Measurements from ENCODE around the gene HMOX1. TPM values are rescaled to one million over a fixed set of nuclear protein-coding genes. Genes with fewer than 3 reads are reported as not detected.

HMOX1 gene
- total RNA-seq, 2 experiments from 2014 or later, result 0.22 TPM; not detected in 1

DNA sequence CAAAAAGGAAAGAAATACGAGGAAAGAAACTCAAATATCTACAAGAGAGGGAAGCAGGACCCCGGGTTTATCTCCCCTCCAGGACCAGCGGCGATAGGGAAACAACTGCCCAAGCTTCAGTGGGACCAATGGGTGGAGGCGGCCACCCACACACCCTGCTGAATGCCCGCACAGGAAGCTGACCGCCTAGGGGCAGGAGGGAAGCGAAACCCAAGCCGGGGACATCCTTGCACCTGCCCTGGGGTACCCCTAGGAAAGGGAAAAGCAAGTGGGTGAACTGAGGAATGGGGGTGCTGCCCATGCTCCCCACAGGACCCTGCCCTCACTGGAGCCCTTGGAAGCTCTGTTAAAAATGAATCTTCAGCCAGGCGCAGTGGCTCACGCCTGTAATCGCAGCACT lies 27.6 kb upstream of the HMOX1 start:
- no peak for DNase-seq
- intact Hi-C loops (cut with micrococcal nuclease), result loop anchor here (5.0 to 10.0 kb wide), 2 partner anchors 229 to 271 kb away; no protein-coding TSS in a partner anchor
- ChIA-PET POLR2A (interaction anchor here (0.7 to 1.4 kb wide), 3 partner anchors 17 to 46 kb away, joined by 3 to 5 read pairs (median 3); no protein-coding TSS in a partner anchor), CTCF (interaction anchor here (0.7 to 1.9 kb wide), 4 partner anchors 10 to 229 kb away, joined by 3 to 7 read pairs (median 4); no protein-coding TSS in a partner anchor)
- TF ChIP-seq, protein P1, sequence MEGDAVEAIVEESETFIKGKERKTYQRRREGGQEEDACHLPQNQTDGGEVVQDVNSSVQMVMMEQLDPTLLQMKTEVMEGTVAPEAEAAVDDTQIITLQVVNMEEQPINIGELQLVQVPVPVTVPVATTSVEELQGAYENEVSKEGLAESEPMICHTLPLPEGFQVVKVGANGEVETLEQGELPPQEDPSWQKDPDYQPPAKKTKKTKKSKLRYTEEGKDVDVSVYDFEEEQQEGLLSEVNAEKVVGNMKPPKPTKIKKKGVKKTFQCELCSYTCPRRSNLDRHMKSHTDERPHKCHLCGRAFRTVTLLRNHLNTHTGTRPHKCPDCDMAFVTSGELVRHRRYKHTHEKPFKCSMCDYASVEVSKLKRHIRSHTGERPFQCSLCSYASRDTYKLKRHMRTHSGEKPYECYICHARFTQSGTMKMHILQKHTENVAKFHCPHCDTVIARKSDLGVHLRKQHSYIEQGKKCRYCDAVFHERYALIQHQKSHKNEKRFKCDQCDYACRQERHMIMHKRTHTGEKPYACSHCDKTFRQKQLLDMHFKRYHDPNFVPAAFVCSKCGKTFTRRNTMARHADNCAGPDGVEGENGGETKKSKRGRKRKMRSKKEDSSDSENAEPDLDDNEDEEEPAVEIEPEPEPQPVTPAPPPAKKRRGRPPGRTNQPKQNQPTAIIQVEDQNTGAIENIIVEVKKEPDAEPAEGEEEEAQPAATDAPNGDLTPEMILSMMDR (IDR thresholded peaks at IDR 0.05), result no peak
- H3K27me3 Mint-ChIP-seq, result peaks cover 20% of the 10 kb centered on the region
- no peaks in the 10 kb centered on the region for H3K36me3 Mint-ChIP-seq (ENCODE audit: low read depth)
- no peaks in the 10 kb centered on the region for H3K9me3 Mint-ChIP-seq
- no peak overlapping the region for H3K4me3 Mint-ChIP-seq
- peaks cover 28% of the 10 kb centered on the region for H3K4me1 Mint-ChIP-seq (ENCODE audit: low read depth)
- no peak for ATAC-seq
- peak overlapping the region; percentile 87 for H3K27ac Mint-ChIP-seq

DNA sequence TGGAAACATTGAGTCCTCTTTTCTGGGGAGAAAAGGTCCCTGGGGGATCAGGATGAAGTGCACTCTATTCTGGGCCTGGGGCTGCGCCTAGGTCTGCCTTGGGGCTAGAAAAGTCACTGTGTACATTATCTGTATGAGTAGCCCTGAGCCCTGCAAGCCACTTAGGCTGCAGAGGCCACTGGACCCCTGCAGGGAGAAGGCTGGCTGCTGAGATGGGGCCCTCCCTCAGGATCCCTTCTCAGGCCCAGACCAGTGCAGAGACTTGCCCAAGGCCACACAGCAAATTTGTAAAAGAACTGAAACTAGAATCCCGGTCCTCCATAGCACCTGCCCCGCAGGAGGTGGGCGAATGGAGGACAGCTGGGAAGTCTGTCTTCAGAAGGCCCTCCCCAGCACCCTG lies 26.8 kb upstream of the HMOX1 start:
- intact Hi-C loops (cut with micrococcal nuclease), result loop anchor here (5.0 to 10.0 kb wide), 2 partner anchors 228 to 271 kb away; no protein-coding TSS in a partner anchor
- no peak for ATAC-seq
- CTCF ChIA-PET, result interaction anchor here (1.7 to 1.9 kb wide), 2 partner anchors 10 to 228 kb away, joined by 4 to 7 read pairs; no protein-coding TSS in a partner anchor
- DNase-seq, result no peak
- POLR2A ChIA-PET, result interaction anchor here (1.2 to 1.4 kb wide), 2 partner anchors 17 to 55 kb away, joined by 4 to 5 read pairs; no protein-coding TSS in a partner anchor
- Mint-ChIP-seq H3K27ac (no peak overlapping the region), H3K27me3 (peaks cover 20% of the 10 kb centered on the region), H3K4me3 (no peak overlapping the region), H3K36me3 (ENCODE audit: low read depth) (no peaks in the 10 kb centered on the region), H3K9me3 (no peaks in the 10 kb centered on the region), H3K4me1 (ENCODE audit: low read depth) (peaks cover 28% of the 10 kb centered on the region)
- TF ChIP-seq, protein P1 (IDR thresholded peaks at IDR 0.05), result no peak

DNA sequence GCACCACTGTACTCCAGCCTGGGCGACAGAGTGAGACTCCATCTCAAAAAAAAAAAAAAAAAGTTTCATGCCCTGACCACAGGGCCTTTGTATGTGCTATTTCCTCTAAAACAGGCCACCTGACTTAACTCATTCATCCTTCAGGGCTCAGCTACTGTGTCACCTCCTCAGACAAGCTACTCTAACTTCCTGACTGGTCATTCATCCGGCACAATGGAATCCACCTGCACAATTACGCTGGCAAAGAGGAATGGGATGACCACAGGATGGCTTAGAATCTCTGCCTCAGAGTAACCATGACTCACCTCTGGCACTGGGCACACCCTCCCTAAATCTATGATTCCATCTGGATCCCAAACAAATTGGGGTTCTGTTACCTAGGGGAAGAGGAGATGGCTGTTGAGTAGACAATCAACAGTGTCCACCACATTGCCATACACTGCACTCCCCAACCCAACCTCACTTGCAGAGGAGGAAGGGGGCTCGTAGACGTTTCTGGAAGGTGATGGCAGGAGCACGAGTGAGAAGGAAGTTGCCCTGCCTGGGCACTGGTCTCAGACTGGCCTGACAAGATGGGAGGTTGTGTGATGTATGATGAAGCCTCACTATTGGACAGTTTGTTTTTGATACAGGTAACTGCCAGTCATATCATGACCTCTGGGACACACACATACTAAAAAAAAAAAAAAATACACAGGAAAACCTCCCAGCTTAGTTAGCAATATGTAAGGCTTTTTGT lies 22.8 kb upstream of the HMOX1 start:
- Mint-ChIP-seq H3K4me1 (ENCODE audit: low read depth) (peaks cover 6% of the 10 kb centered on the region), H3K27me3 (peaks cover 13% of the 10 kb centered on the region), H3K4me3 (no peak overlapping the region), H3K9me3 (no peaks in the 10 kb centered on the region), H3K36me3 (ENCODE audit: low read depth) (no peaks in the 10 kb centered on the region), H3K27ac (no peak overlapping the region)
- DNase-seq (no peak), ATAC-seq (no peak)
- ChIA-PET CTCF (no interaction called here), POLR2A (no interaction called here)
- intact Hi-C loops (cut with micrococcal nuclease), result loop anchor here (10.0 kb wide), 1 partner anchor 267 kb away; no protein-coding TSS in a partner anchor
- TF ChIP-seq, protein P1 (IDR thresholded peaks at IDR 0.05), result no peak

DNA sequence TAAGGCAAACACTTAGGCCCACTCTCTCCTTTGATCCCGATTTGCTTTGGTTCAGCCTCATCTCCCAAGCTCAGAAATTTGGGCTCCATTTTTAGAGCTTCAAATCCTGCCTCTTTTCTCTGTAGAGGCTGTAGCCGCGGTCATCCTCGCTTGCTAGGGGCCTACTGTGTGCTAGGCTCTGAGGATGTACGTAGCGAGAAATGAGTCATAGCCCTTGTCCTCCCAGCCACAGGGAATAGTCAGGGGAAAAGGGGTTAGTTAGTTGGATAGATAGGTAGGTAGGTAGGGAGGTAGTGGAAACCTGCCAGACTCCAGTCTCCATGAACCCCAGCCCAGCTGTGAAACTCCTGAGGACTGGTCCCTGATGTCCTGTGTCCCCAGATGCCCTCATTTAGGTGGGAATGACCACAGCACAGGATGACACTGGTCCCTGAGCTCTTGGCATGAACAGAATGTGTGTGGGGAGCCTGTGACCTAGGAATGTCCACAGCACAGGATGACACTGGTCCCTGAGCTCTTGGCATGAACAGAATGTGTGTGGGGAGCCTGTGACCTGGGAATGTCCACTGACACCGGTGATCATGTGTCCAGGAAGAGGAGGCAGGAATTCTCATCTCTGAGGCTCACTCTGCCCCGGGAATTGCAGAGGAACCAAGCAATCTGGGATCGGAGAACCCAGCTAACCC lies 21.4 kb upstream of the HMOX1 start:
- H3K36me3 Mint-ChIP-seq (ENCODE audit: low read depth), result no peaks in the 10 kb centered on the region
- no peak overlapping the region for H3K4me3 Mint-ChIP-seq
- TF ChIP-seq, protein P1 (IDR thresholded peaks at IDR 0.05), result no peak
- intact Hi-C loops (cut with micrococcal nuclease), result loop anchor here (10.0 kb wide), 1 partner anchor 265 kb away; no protein-coding TSS in a partner anchor
- CTCF ChIA-PET, result interaction anchor here (1.1 to 1.4 kb wide), 2 partner anchors 9 to 224 kb away, joined by 3 to 6 read pairs; no protein-coding TSS in a partner anchor
- DNase-seq, result no peak
- H3K27me3 Mint-ChIP-seq, result peaks cover 13% of the 10 kb centered on the region
- no peak overlapping the region for H3K27ac Mint-ChIP-seq
- no peaks in the 10 kb centered on the region for H3K9me3 Mint-ChIP-seq
- H3K4me1 Mint-ChIP-seq (ENCODE audit: low read depth), result peaks cover 2% of the 10 kb centered on the region
- no peak for ATAC-seq
- POLR2A ChIA-PET, result interaction anchor here (0.6 to 1.2 kb wide), 3 partner anchors 18 to 824 kb away, joined by 3 read pairs; no protein-coding TSS in a partner anchor
